SU-DHL-6 (cell line): ENCODE data around the gene JAK1.

Experiments
- H2AFZ ChIP-seq: fragments of 200-600 bp; sonication (generic); 2 replicates; pipeline ENCODE4 v1.6.1; 2014; ENCODE audit warnings: low read depth, mild to moderate bottlenecking, moderate library complexity, mixed read lengths, antibody characterized with exemption, low read length; ENCODE audit not compliant: severe bottlenecking
- H3F3A ChIP-seq: fragments of 200-600 bp; shearing (Covaris generic); 2 replicates; pipeline ENCODE4 v1.6.0; 2016; ENCODE audit warnings: antibody characterized with exemption, mild to moderate bottlenecking; ENCODE audit not compliant: insufficient read depth
- H3K27ac ChIP-seq: fragments of 200-600 bp; sonication (generic); 2 replicates; pipeline ENCODE4 v1.5.1; 2016; ENCODE audit warnings: low read depth, mild to moderate bottlenecking, low read length, moderate library complexity, mixed read lengths
- H3K27me3 ChIP-seq: fragments of 200-600 bp; sonication (generic), shearing (Covaris generic); 2 replicates; pipeline ENCODE4 v1.6.0; 2014; ENCODE audit warnings: mild to moderate bottlenecking, low read length
- H3K36me3 ChIP-seq: fragments of 200-600 bp; sonication (generic); 2 replicates; pipeline ENCODE4 v1.6.1; 2014; ENCODE audit warnings: mild to moderate bottlenecking, low read length, mixed read lengths
- H3K4me2 ChIP-seq: fragments of 300-600, 200-600 bp; shearing (Covaris generic), sonication (generic); 2 replicates; pipeline ENCODE4 v1.6.0; 2014; ENCODE audit warnings: low read length, low read depth, mild to moderate bottlenecking; ENCODE audit not compliant: poor library complexity, severe bottlenecking
- H3K4me3 ChIP-seq: fragments of 200-600 bp; sonication (generic); 2 replicates; pipeline ENCODE4 v1.5.1; 2014; ENCODE audit warnings: antibody characterized with exemption, low read length, mild to moderate bottlenecking, mixed read lengths; ENCODE audit not compliant: insufficient read depth, poor library complexity, severe bottlenecking
- H3K79me2 ChIP-seq: fragments of 200-600 bp; sonication (generic); 2 replicates; pipeline ENCODE4 v1.6.1; 2014; ENCODE audit warnings: mild to moderate bottlenecking, low read length, moderate library complexity; ENCODE audit not compliant: insufficient read depth
- H3K9ac ChIP-seq: fragments of 200-600 bp; sonication (generic); 2 replicates; pipeline ENCODE4 v1.7.0; 2014; ENCODE audit warnings: mild to moderate bottlenecking, low read length
- H3K9me2 ChIP-seq: fragments of 200-600 bp; sonication (generic); replicated peaks from 2 replicates; pipeline ENCODE4 v1.6.1; 2014; ENCODE audit warnings: low read length; ENCODE audit not compliant: insufficient read depth
- H3K9me3 ChIP-seq: fragments of 200-600 bp; sonication (generic); 2 replicates; pipeline ENCODE4 v1.6.1; 2014; ENCODE audit warnings: low read length, mixed read lengths; ENCODE audit not compliant: insufficient read depth
- H4K20me1 ChIP-seq: fragments of 200-600 bp; sonication (generic); 2 replicates; pipeline ENCODE4 v1.6.1; 2014; ENCODE audit warnings: low read depth, mild to moderate bottlenecking, antibody characterized with exemption, low read length, moderate library complexity, mixed read lengths
- CTCF ChIP-seq: fragments of 200-600 bp; sonication (generic); IDR thresholded peaks from one replicate; pipeline ENCODE4 v1.5.1; 2017; ENCODE audit warnings: antibody characterized with exemption, mild to moderate bottlenecking, low read length, moderate library complexity; ENCODE audit not compliant: insufficient read depth, poor library complexity, severe bottlenecking
- EZH2phosphoT487 ChIP-seq: fragments of 200-600 bp; sonication (generic), shearing (Covaris generic); conservative IDR thresholded peaks from 2 replicates; pipeline ENCODE4 v1.6.1; 2018; ENCODE audit warnings: mild to moderate bottlenecking, antibody characterized with exemption, low read length, moderate library complexity, mixed read lengths

JAK1 gene

GRCh38 chr1:64892576-64893573 lies 73.5 kb downstream of the JAK1 start:
- H3K27ac ChIP-seq = no peak overlapping the region
- no peaks in the 10 kb centered on the region for H3K9me3 ChIP-seq
- no peak overlapping the region for H3K4me2 ChIP-seq
- TF ChIP-seq CTCF (no peak), EZH2phosphoT487 (no peak)
- H3K27me3 ChIP-seq = no peaks in the 10 kb centered on the region
- H3K4me3 ChIP-seq = no peak overlapping the region
- H3K36me3 ChIP-seq = no peaks in the 10 kb centered on the region
- H2AFZ ChIP-seq = no peak overlapping the region
- no peak overlapping the region for H3K9ac ChIP-seq
- H4K20me1 ChIP-seq = peaks cover 59% of the 10 kb centered on the region
- no peaks in the 10 kb centered on the region for H3F3A ChIP-seq
- H3K9me2 ChIP-seq = no peaks in the 10 kb centered on the region
- peaks cover 4% of the 10 kb centered on the region; the same call in 1 of the 2 replicates for H3K79me2 ChIP-seq

GRCh38 chr1:64891448-64891825 lies 74.9 kb downstream of the JAK1 start:
- Histone ChIP-seq H3K36me3 (no peaks in the 10 kb centered on the region), H3K79me2 (peaks cover 4% of the 10 kb centered on the region; the same call in 1 of the 2 replicates), H4K20me1 (peaks cover 54% of the 10 kb centered on the region), H3K9ac (no peak overlapping the region), H3K4me2 (no peak overlapping the region), H2AFZ (no peak overlapping the region), H3K9me2 (no peaks in the 10 kb centered on the region), H3K9me3 (no peaks in the 10 kb centered on the region), H3K27ac (no peak overlapping the region), H3K4me3 (no peak overlapping the region), H3K27me3 (no peaks in the 10 kb centered on the region), H3F3A (no peaks in the 10 kb centered on the region)
- no peak for TF ChIP-seq CTCF
- TF ChIP-seq EZH2phosphoT487 = no peak

GRCh38 chr1:64890699-64891447 lies 75.5 kb downstream of the JAK1 start:
- Histone ChIP-seq H3K27me3 (no peaks in the 10 kb centered on the region), H3K79me2 (peaks cover 4% of the 10 kb centered on the region; the same call in 1 of the 2 replicates), H3K9me2 (no peaks in the 10 kb centered on the region), H2AFZ (no peak overlapping the region), H3K4me2 (no peak overlapping the region), H3K4me3 (no peak overlapping the region), H3K9ac (no peak overlapping the region), H3K27ac (no peak overlapping the region), H3K36me3 (no peaks in the 10 kb centered on the region), H3F3A (no peaks in the 10 kb centered on the region), H4K20me1 (peaks cover 49% of the 10 kb centered on the region), H3K9me3 (no peaks in the 10 kb centered on the region)
- no peak for TF ChIP-seq CTCF
- TF ChIP-seq EZH2phosphoT487 = no peak
